ENCODE measurements around the gene CCL16.
"Not testable (repeated sequence)": the region's sequence is repeated elsewhere in the genome, so short reads cannot be mapped to it uniquely, and the experiment has no call there.

CCL16 gene

GRCh38 chr17:35981246-35981645 is at the start of gene CCL16:
CCL16 (minus strand) TSS chr17:35981497; CDS start chr17:35981420, 77 bp downstream.
- DNase-seq, result no peak

GRCh38 chr17:36030956-36031355 is 49.7 kb upstream of the CCL16 start:
- DNase-seq, result no peak

GRCh38 chr17:36027761-36028160 is 46.5 kb upstream of the CCL16 start:
- no peak for DNase-seq

GRCh38 chr17:36024106-36024869 is 43.0 kb upstream of the CCL16 start:
- DNase-seq, result no peak

- no peak for DNase-seq
Measured at GRCh38 chr17:36019423-36019822, 38.1 kb upstream of the CCL16 start.

- no peak for DNase-seq
Measured at GRCh38 chr17:36017799-36018198, 36.5 kb upstream of the CCL16 start, which contains the start of gene CCL23. CCL23 (minus strand) TSS chr17:36017972; CDS start chr17:36017897, 75 bp downstream.

- DNase-seq, result no peak
Measured at GRCh38 chr17:36016555-36016954, 35.3 kb upstream of the CCL16 start.

- not testable (repeated sequence) for DNase-seq
Measured at GRCh38 chr17:36015895-36016294, 34.6 kb upstream of the CCL16 start.

GRCh38 chr17:36014946-36015345 is 33.6 kb upstream of the CCL16 start:
- no peak for DNase-seq

- DNase-seq, result no peak
Measured at GRCh38 chr17:36011201-36011600, 29.9 kb upstream of the CCL16 start.

- no peak for DNase-seq
Measured at GRCh38 chr17:36008998-36009665, 27.8 kb upstream of the CCL16 start.

- no peak for DNase-seq
Measured at GRCh38 chr17:36004594-36005108, 23.4 kb upstream of the CCL16 start.

GRCh38 chr17:36002631-36003030 is 21.3 kb upstream of the CCL16 start:
- DNase-seq, result no peak

GRCh38 chr17:36001862-36002603 is 20.7 kb upstream of the CCL16 start:
- DNase-seq, result no peak

GRCh38 chr17:36001110-36001771 is 19.9 kb upstream of the CCL16 start, which contains the start of gene CCL15:
CCL15 (minus strand) TSS chr17:36001553; CDS start chr17:36001492, 61 bp downstream.
- DNase-seq, result no peak

- DNase-seq, result no peak
Measured at GRCh38 chr17:36000732-36001109, 19.4 kb upstream of the CCL16 start.

GRCh38 chr17:35998756-35999155 is 17.5 kb upstream of the CCL16 start:
- no peak for DNase-seq

- DNase-seq, result no peak
Measured at GRCh38 chr17:35998018-35998545, 16.8 kb upstream of the CCL16 start.

- DNase-seq, result not testable (repeated sequence)
Measured at GRCh38 chr17:35995346-35995745, 14.0 kb upstream of the CCL16 start.

- DNase-seq, result no peak
Measured at GRCh38 chr17:35991075-35991474, 9.8 kb upstream of the CCL16 start.

GRCh38 chr17:35988164-35988563 is 6.9 kb upstream of the CCL16 start:
- no peak for DNase-seq

GRCh38 chr17:35986643-35987042 is 5.3 kb upstream of the CCL16 start, which contains the start of gene CCL14:
CCL14 (minus strand) TSS chr17:35986729; CDS start chr17:35986649, 80 bp downstream.
- no peak for DNase-seq
